ENCODE measurements around the gene TMEM145. TPM values are rescaled to one million over a fixed set of nuclear protein-coding genes. Genes with fewer than 3 reads are reported as not detected.
A peak's percentile ranks its signal among the peaks of the same experiment; 100 is the strongest.

Gene TMEM145
- total and polyA plus RNA-seq, 4 experiments from 2014 or later: not detected

DNA sequence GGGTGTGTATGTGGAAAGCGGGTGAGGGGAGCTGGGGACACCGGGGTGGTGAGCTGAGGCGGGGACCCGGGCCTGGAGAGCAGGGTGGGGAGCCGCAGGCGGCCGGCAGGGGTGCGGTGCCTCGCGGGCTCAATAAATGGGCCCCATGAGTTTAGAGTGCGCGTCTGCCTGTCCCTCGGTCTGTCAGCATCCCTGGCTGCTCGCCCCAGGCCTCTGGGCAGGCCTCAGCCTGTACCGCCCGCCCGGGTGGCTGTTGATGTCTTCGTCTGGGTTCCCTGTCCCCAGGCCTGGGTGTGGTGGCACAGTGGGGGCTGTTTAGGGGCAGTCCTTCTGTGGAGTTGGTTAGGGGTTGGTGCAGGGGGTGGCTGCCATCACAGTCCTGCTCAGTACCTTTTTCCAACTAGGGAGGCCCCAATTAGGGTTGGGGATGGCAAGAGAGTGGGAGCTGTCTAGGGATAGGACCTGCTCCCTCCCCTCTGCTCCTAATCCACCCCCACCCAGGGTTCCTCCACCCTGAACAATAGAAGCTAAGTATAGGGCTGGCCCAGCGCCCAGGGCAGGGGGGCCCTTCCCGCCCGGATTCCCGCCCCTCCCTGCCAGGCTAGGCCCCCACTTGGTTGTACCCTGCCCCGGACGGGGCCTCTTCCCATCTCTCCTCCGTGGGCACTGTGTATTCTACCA is 31.8 kb upstream of the TMEM145 start:
- Mint-ChIP-seq H3K27ac (peak overlapping the region in 2 of 7 donors; percentile 91 to 92), H3K4me3 (peak overlapping the region; percentile 62 to 89 (median 76)), H3K27me3 (no peaks in the 10 kb centered on the region), H3K36me3 (peaks cover 0 to 14% of the 10 kb centered on the region in 2 donors), H3K9me3 (no peaks in the 10 kb centered on the region), H3K4me1 (peaks cover 39 to 50% (median 45%) of the 10 kb centered on the region in 4 donors)
- H3K4me1 ChIP-seq (ENCODE audit: insufficient read depth, low read length): peaks cover 65% of the 10 kb centered on the region
- ChIA-PET CTCF (ENCODE audit: partially characterized antibody) (interaction anchor here (1.7 to 3.3 kb wide), 2 partner anchors 15 to 172 kb away, joined by 7 to 17 read pairs; no protein-coding TSS in a partner anchor), POLR2A (ENCODE audit: partially characterized antibody) (interaction anchor here (1.3 to 9.3 kb wide), 8 partner anchors 12 to 159 kb away, joined by 4 to 139 read pairs (median 8); partner anchors contain the start of genes CIC, DEDD2, ERF and GSK3A)
- H3K4me3 ChIP-seq (ENCODE audit: low read length in 2 of 2): no peak overlapping the region
- DNase-seq: peak in 4 of 5 donors; percentile 22 to 62 (median 30)
- H3K27ac ChIP-seq (ENCODE audit: low read depth, low read length): peak overlapping the region; percentile 77
- no peaks in the 10 kb centered on the region for H3K27me3 ChIP-seq (ENCODE audit: insufficient read depth, low read length)
- H3K9me3 ChIP-seq (ENCODE audit: control insufficient read depth in 1 of 2, low read length in 2 of 2): no peaks in the 10 kb centered on the region
- no peaks in the 10 kb centered on the region for H3K36me3 ChIP-seq (ENCODE audit: insufficient read depth, low read length)
- intact Hi-C loops (cut with micrococcal nuclease): loop anchor here (5.0 kb wide), 2 partner anchors 84 to 116 kb away; no protein-coding TSS in a partner anchor

DNA sequence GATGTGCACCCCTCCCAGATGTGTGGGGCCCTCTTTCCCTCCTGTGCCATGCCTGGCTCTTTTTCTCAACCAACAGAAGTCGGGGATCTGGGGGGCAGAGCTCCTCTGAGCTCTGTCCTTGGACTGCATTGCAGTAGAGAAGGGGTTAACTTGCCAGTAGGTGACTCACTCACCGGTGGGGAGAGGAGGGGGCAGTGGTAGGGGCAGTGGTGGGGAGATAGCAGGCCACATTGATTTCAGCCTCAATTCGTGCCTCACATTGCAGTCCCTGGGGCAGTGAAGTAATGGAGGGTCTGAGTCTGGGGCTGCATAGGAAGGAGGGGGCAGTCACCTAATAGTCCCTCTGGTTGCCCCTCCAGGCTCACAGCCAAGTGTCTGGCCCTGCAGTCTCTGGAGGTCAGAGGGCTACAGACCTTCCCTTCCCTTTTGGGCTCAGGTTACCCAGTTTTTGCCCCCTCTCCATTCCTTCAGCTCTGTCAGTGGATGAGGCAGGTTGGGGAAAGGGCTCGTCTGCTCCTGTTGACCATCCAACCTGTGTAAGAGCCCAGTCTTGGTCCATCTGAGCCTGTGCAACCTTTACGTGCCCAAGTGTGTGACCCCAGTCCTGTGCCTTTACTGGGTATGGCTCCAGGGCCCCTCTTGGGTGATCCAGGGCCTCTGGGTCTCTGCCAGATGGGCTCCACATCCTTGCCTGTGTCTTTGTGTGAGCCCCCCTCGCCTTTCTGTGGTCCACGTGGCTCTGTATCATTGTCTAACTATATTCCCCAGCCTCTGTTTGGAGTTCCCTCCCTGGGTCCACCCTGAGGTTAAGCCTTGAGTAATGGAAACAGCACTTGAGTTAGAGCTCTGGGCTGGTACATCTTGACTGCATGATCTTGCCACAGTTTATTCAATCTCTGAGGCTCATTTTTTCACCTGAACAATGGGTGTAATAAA is 31.0 kb upstream of the TMEM145 start:
- peak overlapping the region; percentile 77 for H3K27ac ChIP-seq (ENCODE audit: low read depth, low read length)
- H3K4me1 ChIP-seq (ENCODE audit: insufficient read depth, low read length): peaks cover 58% of the 10 kb centered on the region
- Mint-ChIP-seq H3K4me3 (peak overlapping the region; percentile 48 to 89 (median 68)), H3K36me3 (peaks cover 0 to 14% of the 10 kb centered on the region in 2 donors), H3K9me3 (no peaks in the 10 kb centered on the region), H3K27me3 (no peaks in the 10 kb centered on the region), H3K27ac (peak overlapping the region in 1 of 7 donors; percentile 92), H3K4me1 (peaks cover 34 to 43% (median 40%) of the 10 kb centered on the region in 4 donors)
- intact Hi-C loops (cut with micrococcal nuclease): loop anchor here (5.0 kb wide), 2 partner anchors 85 to 115 kb away; no protein-coding TSS in a partner anchor
- peak in 1 of 5 donors; percentile 55 for DNase-seq
- CTCF ChIA-PET (ENCODE audit: partially characterized antibody): interaction anchor here (0.8 to 1.7 kb wide), 3 partner anchors 14 to 150 kb away, joined by 4 to 7 read pairs (median 4); partner anchors contain the start of gene POU2F2
- no peak overlapping the region for H3K4me3 ChIP-seq (ENCODE audit: low read length in 2 of 2)
- peaks cover 3% of the 10 kb centered on the region for H3K36me3 ChIP-seq (ENCODE audit: insufficient read depth, low read length)
- no peaks in the 10 kb centered on the region for H3K9me3 ChIP-seq (ENCODE audit: control insufficient read depth in 1 of 2, low read length in 2 of 2)
- POLR2A ChIA-PET (ENCODE audit: partially characterized antibody): interaction anchor here (0.8 to 9.3 kb wide), 13 partner anchors 10 to 206 kb away, joined by 3 to 139 read pairs (median 4); partner anchors contain the start of genes CIC, DEDD2, ERF and GSK3A
- H3K27me3 ChIP-seq (ENCODE audit: insufficient read depth, low read length): no peaks in the 10 kb centered on the region

- H3K4me1 ChIP-seq (ENCODE audit: insufficient read depth, low read length): peaks cover 58% of the 10 kb centered on the region
- H3K4me3 ChIP-seq (ENCODE audit: low read length in 2 of 2): peak overlapping the region; percentile 1 to 60
These were observed 30.3 kb upstream of the TMEM145 start for GRCh38 chr19:42282819-42283187.

DNA sequence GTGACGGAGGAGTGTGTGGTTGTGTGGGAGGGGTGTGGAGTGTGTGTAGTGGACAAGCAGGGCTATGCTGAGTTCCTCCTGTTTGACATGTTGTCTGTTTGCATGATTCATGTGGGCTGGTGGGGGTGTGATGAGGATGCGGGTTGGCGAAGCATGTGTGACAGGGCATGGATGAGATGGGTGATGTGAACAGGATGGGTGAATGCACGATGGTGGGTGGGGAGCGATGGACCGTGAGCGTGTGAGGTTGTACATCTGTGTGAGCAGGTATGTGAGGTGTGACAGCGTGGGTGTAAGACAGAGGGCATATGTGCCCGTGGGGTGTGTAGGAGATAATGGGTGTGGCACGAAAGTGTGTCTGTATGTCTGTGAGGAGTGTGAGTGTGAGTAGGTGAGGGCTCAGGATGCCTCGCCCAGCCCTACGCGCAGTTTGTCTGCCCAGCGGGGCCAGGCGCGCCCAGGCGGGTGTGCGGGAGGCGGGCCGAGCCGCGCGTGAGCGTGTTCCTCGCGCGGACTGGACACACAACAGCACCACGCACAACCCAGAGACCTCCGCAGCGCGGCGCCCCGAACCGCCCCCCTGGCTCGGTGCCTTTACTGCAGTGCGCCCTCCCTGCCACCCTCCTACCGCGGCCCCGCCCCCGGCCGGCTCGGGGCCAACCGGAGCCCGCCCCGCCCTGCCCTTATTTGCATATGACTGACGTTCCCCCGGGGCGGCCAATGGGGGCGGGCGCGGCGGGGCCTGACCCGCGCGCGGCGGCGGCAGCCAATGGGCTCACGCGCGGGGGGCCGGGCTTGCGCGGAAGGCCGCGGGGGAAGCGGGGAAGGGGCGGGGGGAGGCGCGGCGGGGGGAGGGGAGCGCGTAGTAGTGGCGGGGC is 29.7 kb upstream of the TMEM145 start:
- H3K36me3 Mint-ChIP-seq: peaks cover 0 to 25% of the 10 kb centered on the region in 2 donors
- CTCF ChIA-PET (ENCODE audit: partially characterized antibody): interaction anchor here (0.8 to 1.7 kb wide), 3 partner anchors 12 to 151 kb away, joined by 4 to 7 read pairs (median 4); partner anchors contain the start of gene POU2F2
- Histone ChIP-seq H3K36me3 (ENCODE audit: insufficient read depth, low read length) (peaks cover 17% of the 10 kb centered on the region), H3K4me3 (ENCODE audit: low read length in 2 of 2) (peak overlapping the region; percentile 1 to 60), H3K27me3 (ENCODE audit: insufficient read depth, low read length) (no peaks in the 10 kb centered on the region), H3K9me3 (ENCODE audit: control insufficient read depth in 1 of 2, low read length in 2 of 2) (no peaks in the 10 kb centered on the region), H3K4me1 (ENCODE audit: insufficient read depth, low read length) (peaks cover 54% of the 10 kb centered on the region), H3K27ac (ENCODE audit: low read depth, low read length) (peak overlapping the region; percentile 77)
- peak; percentile 96 to 98 (median 97) for DNase-seq
- H3K4me1 Mint-ChIP-seq: peaks cover 32 to 37% (median 33%) of the 10 kb centered on the region in 4 donors
- H3K27ac Mint-ChIP-seq: no peak overlapping the region
- H3K4me3 Mint-ChIP-seq: no peak overlapping the region
- POLR2A ChIA-PET (ENCODE audit: partially characterized antibody): interaction anchor here (0.7 to 9.3 kb wide), 17 partner anchors 8 to 207 kb away, joined by 3 to 139 read pairs (median 4); partner anchors contain the start of genes CIC, ERF, GSK3A and PAFAH1B3
- no peaks in the 10 kb centered on the region for H3K27me3 Mint-ChIP-seq
- no peaks in the 10 kb centered on the region for H3K9me3 Mint-ChIP-seq
- intact Hi-C loops (cut with micrococcal nuclease): loop anchor here (1.0 to 5.0 kb wide), 10 partner anchors 13 to 150 kb away; partner anchors contain the start of genes CIC, DEDD2, MEGF8 and PAFAH1B3

More at GRCh38 chr19:42282819-42283187, 30.3 kb upstream of the TMEM145 start:
- Mint-ChIP-seq H3K27ac (peak overlapping the region in 1 of 7 donors; percentile 92), H3K27me3 (no peaks in the 10 kb centered on the region), H3K4me1 (peaks cover 34 to 40% (median 37%) of the 10 kb centered on the region in 4 donors), H3K4me3 (peak overlapping the region in 4 of 8 donors; percentile 63 to 89 (median 69)), H3K36me3 (peaks cover 0 to 20% of the 10 kb centered on the region in 2 donors), H3K9me3 (no peaks in the 10 kb centered on the region)
- peaks cover 10% of the 10 kb centered on the region for H3K36me3 ChIP-seq (ENCODE audit: insufficient read depth, low read length)
- no peaks in the 10 kb centered on the region for H3K9me3 ChIP-seq (ENCODE audit: control insufficient read depth in 1 of 2, low read length in 2 of 2)
- CTCF ChIA-PET (ENCODE audit: partially characterized antibody): interaction anchor here (0.8 to 1.7 kb wide), 3 partner anchors 13 to 150 kb away, joined by 4 to 7 read pairs (median 4); partner anchors contain the start of gene POU2F2
- peak overlapping the region; percentile 77 for H3K27ac ChIP-seq (ENCODE audit: low read depth, low read length)
- POLR2A ChIA-PET (ENCODE audit: partially characterized antibody): interaction anchor here (0.8 to 9.3 kb wide), 11 partner anchors 9 to 207 kb away, joined by 3 to 139 read pairs (median 6); partner anchors contain the start of genes CIC, GSK3A, PAFAH1B3 and PRR19
- no peaks in the 10 kb centered on the region for H3K27me3 ChIP-seq (ENCODE audit: insufficient read depth, low read length)
- DNase-seq: no peak
- intact Hi-C loops (cut with micrococcal nuclease): loop anchor here (1.0 to 5.0 kb wide), 9 partner anchors 13 to 150 kb away; partner anchors contain the start of genes CIC, DEDD2 and MEGF8

GRCh38 chr19:42284066-42284501 is 29.0 kb upstream of the TMEM145 start:
- Histone ChIP-seq H3K27me3 (ENCODE audit: insufficient read depth, low read length) (no peaks in the 10 kb centered on the region), H3K9me3 (ENCODE audit: control insufficient read depth in 1 of 2, low read length in 2 of 2) (no peaks in the 10 kb centered on the region), H3K4me3 (ENCODE audit: low read length in 2 of 2) (no peak overlapping the region), H3K27ac (ENCODE audit: low read depth, low read length) (peak overlapping the region; percentile 40), H3K4me1 (ENCODE audit: insufficient read depth, low read length) (peaks cover 48% of the 10 kb centered on the region), H3K36me3 (ENCODE audit: insufficient read depth, low read length) (peaks cover 23% of the 10 kb centered on the region)
- H3K36me3 Mint-ChIP-seq: peaks cover 0 to 32% of the 10 kb centered on the region in 2 donors
- CTCF ChIA-PET (ENCODE audit: partially characterized antibody): interaction anchor here (1.5 kb wide), 1 partner anchor 41 kb away, joined by 5 read pairs; no protein-coding TSS in a partner anchor
- H3K9me3 Mint-ChIP-seq: no peaks in the 10 kb centered on the region
- POLR2A ChIA-PET (ENCODE audit: partially characterized antibody): interaction anchor here (0.6 to 9.3 kb wide), 13 partner anchors 13 to 161 kb away, joined by 3 to 139 read pairs (median 4); partner anchors contain the start of genes CIC, DEDD2, ERF and GSK3A
- peak; percentile 84 to 93 (median 92) for DNase-seq
- no peaks in the 10 kb centered on the region for H3K27me3 Mint-ChIP-seq
- no peak overlapping the region for H3K27ac Mint-ChIP-seq
- peaks cover 25 to 33% (median 29%) of the 10 kb centered on the region in 4 donors for H3K4me1 Mint-ChIP-seq
- no peak overlapping the region for H3K4me3 Mint-ChIP-seq
- intact Hi-C loops (cut with micrococcal nuclease): loop anchor here (2.0 to 5.0 kb wide), 3 partner anchors 19 to 113 kb away; partner anchors contain the start of genes PAFAH1B3 and PRR19
